OCI-LY7 (cell line): ENCODE measurements around the gene OLA1.

Experiments used
- CTCF ChIP-seq: fragments of 200-600 bp; sonication (generic); conservative IDR thresholded peaks from 2 replicates; pipeline ENCODE4 v1.5.1; 2014; ENCODE audit warnings: mild to moderate bottlenecking, antibody characterized with exemption, low read length, moderate library complexity, mixed read lengths
- EZH2phosphoT487 ChIP-seq: fragments of 200-600 bp; sonication (generic); IDR thresholded peaks from 2 replicates; pipeline ENCODE4 v1.6.1; 2018; ENCODE audit warnings: low read depth, borderline replicate concordance, mild to moderate bottlenecking, mixed run types, antibody characterized with exemption, low read length, moderate library complexity, mixed read lengths

DNA sequence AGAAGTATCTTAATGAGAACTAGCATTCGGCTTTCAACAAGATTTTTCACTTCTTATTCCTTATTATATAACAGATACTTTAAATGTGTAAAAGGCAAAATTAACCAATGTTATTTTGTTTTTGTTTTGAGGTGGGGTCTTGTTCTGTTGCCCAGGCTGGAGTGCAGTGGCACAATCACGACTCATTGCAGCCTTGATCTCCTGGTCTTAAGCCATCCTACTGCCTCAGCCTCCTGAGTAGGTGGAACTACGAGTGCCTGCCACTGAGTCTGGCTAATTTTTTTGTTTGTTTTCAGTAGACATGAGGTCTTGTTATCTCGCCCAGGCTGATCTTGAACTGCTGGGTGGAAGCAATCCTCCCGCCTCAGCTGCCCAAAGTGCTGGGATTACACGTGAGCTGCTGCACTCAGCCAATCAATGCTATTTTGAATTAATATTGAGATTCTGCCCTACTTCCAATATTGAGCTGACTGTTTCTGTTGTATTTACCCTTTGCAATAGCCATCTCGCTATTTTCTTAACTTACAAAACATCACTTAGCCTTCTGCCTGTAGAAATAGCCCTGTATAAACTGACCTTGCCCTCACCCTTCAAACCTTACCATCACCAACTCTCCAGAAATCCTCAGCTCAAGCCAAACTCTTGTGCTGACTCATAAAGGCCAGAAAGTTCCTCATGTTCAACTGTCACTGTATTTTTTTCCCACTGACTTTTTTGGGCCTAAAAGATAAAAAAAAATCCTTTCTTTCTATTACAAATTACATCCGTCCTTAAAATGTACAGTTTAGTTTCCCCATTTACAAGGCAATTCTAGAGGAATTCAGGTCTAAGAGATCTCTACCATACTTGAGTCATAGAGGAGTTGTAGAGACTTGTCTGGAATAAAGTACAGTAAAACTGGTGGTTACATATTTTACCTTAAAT lies 94.3 kb downstream of the OLA1 start:
- TF ChIP-seq CTCF = no peak
- no peak for TF ChIP-seq EZH2phosphoT487
